GM19463 (cell line): ENCODE data around the gene ADCY4.
"Not testable (repeated sequence)": the region's sequence is repeated elsewhere in the genome, so short reads cannot be mapped to it uniquely, and the experiment has no call there.

ENCODE experiments used
- ATAC-seq: cut with Tn5 transposase; IDR thresholded peaks from one replicate; pipeline ENCODE4 v1.9.1; 2021; ENCODE audit warnings: mild to moderate bottlenecking, moderate library complexity; ENCODE audit not compliant: unreplicated experiment

ADCY4 gene

DNA sequence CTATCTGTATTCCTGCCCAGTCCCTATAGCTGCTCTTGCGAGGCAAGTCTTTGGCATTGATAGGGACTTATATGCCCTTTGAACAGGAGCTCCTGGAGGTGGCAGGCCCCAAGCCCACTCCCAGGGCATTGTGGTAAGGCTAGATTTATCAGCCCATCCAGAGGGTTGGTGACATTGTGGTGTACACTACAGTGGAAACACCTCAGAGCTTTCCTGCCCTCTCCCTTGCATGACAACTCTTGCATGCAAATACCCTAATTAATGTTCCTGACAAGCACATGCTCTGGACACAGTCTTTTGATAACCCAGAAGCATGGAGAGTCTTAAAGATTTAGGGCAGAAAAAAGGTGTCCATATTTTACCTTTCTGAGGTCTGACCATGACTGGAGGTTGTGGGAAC is 5.7 kb upstream of the ADCY4 start:
- ATAC-seq = no peak

DNA sequence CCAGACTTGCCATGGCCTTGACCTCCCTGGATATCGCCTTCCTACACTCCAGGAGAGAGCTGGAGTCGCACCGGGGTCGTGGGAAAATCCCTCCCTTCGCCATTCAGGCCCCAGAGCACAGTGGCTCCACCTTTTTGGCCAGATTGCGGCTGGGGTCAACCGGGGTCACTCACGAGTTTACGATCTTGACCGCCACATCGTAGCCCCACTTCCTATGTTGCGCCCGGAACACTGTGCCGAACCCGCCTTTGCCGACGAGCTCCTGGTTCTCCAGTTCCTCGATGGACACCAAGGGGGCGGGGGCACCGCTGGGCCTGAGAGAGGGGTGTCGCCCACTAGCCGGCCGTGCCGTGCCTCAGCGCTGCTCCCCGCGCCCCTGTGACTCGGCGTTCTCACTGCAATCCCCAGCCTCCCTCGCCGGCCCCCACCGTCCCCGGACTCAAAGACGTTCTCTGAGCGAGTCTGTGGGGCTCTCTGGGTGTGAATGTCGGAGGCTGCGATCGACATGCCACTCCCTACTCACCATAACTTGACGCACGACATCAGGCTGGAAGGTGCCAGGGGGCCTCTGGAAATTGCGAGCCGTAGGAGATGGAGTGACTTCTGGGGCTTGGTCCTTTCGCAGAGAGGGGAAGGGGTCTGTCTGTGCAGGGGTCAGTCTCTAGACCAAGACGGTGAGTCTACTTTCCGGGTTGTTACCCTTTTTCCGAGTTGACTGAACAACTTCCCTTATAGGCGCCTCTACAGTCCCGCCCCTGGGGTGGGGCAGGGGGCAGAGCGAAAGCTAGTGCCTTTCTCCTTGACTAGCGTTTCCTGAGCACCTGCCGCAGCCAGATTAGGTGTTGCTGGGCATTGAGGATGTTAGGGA is 4.6 kb upstream of the ADCY4 start, which contains the start of gene RIPK3:
TSS of gene RIPK3 (minus strand) at position 708 of the 868 bp plus-strand sequence. CDS start at position 543, 165 bp downstream.
- peak; percentile 90 for ATAC-seq

DNA sequence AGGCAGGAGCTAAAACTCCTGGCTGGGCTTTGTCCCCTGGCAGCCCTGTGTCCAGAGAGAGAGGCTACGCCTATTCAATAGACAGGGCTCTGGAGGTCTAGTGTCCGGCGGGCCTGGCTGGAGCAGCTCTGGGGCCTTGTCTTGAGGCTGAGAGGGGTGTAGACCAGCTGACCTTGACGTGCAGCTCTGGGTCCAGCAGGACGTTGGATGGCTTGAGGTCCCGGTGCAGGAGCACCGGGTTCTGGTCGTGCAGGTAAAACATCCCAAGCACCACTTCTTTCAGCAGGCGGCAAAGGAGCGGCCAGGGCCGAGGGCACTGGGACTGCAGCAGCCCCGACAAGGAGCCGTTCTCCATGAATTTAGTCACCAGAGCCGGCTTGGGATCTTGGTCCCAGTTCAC is 4.0 kb upstream of the ADCY4 start:
- ATAC-seq = no peak

- ATAC-seq = no peak
Observed at GRCh38 chr14:24337824-24338175, 2.9 kb upstream of the ADCY4 start.

GRCh38 chr14:24337144-24337823 is 2.4 kb upstream of the ADCY4 start:
- no peak for ATAC-seq

- ATAC-seq = no peak
Observed at GRCh38 chr14:24335461-24336171, 745 bp upstream of the ADCY4 start.

DNA sequence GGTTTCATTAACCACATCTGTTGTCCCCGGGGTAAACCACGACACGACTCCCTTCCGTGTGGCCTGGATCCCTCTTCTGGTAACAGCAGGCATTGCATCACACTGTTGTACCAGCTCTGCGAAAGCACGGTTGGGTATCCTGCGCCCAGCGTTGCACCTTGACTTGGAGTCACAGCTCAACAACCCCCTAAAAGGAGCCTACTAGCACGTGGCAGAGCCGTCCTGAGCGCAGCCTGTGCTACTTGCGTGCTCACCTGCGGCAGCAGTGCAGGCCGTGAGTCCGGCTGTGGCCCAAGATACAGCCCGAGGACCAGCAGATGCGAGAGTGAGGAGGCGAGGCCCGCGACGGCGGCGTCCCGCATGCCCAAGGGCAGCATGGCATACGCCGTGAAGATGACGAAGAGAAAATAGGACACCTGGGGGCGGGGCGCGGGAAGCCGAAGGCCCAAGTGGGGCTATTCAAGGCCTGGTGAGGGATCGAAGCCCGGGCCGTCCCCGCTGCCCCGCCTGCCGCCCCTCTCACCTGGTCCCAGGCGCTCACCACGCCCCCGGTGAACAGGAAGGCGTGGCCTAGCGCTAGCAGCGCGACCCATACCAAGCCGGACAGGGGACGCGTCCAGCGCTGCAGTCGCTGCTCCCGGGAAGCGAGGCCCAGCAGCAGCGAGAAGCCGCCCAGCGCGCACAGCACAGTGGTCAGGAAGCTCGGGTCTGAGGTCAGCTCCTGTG is 2.4 kb downstream of the ADCY4 start:
- ATAC-seq = peak; percentile 85

- ATAC-seq = no peak
Observed at GRCh38 chr14:24331731-24332267, 3.1 kb downstream of the ADCY4 start.

- ATAC-seq = no peak
Observed at GRCh38 chr14:24330973-24331674, 3.7 kb downstream of the ADCY4 start.

GRCh38 chr14:24329736-24330135 is 5.1 kb downstream of the ADCY4 start:
- no peak for ATAC-seq

DNA sequence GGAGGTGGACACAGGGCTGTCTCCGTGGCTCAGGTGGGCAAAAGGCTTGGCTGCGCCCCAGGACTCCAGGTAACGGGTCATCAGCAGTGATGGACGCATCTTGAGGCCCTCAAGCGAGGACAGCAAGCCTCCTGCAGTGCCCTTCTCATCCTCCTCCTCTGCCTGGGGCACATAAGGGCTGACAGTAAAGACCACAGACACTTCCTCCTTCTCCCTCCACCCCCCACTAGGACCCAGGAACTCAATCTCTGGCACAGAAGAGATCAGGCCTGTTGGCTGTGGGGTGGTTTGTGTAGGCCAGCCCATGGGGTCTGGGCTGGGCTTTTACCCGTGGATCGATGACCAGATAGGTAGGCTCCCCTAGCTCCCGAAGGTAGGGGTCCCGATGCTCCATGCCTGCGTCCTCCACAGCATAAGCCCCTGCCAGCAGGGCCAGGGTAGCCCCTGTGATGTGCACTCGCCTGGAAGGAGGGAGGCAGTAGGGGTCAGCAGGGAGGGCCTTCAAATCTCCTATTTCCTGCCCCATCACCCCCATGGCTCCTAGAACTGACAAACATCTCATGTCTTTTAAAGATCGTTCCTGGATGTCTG is 5.7 kb downstream of the ADCY4 start:
- ATAC-seq = no peak

GRCh38 chr14:24327914-24328313 is 7.0 kb downstream of the ADCY4 start:
- not testable (repeated sequence) for ATAC-seq

DNA sequence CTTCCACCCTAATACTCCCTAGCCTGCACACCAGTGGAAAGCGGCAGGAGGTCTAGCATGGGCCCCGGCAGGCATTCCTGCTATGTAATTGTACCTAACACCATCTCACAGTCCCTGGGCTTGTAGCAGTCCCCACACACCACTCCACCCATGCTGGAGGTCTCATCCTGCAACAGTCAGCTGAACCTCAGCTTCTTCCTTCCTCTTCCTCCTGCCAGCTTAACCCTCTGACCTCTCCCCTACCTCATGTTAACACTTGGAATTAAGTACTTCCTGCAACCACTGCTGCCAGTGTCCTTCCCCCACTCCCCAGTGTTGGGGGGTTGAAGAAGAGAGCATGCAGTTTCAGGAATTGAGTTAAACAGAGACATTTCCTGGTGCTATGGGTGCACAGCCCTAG is 7.6 kb downstream of the ADCY4 start:
- ATAC-seq = no peak

DNA sequence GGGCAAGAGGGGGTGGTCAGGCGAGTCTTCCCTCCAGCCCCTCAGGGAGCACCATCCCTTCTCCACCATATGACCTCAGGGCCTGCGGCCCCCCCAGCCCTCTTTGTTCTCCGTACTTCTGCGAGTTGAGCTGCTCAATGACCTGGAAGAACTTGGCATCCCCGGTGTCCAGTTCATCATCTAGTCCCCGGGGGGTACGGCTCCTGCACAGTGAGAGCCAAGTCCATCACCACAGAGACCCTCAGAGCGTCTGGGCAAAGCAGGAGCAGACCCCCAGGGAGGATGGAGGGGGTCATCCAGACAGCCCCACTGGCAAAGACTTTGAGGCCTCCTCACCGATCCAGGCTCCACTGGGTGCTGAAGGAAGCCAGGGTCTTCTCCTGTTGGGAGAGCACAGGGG is 8.9 kb downstream of the ADCY4 start:
- no peak for ATAC-seq

- no peak for ATAC-seq
Observed at GRCh38 chr14:24325041-24325530, 9.8 kb downstream of the ADCY4 start.

DNA sequence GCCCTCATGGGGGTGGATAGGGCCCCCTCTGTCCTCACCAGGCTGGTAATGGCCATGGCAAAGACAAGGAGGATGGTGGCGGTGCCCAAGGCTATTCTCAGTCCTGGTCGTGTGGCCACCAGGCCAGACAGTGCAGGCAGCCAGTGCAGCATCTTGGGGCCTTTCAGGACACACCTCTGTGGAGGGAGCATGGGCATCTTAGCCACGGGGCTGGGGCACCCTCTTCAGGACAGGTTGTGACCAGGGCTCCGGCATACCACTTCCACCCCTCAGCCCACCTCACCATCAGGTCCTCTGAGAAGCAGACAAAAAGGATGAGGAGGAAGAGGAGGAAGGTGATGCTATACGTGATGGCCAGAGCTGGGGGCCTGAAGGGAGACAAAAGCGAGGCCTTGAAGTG is 10.8 kb downstream of the ADCY4 start:
- no peak for ATAC-seq

GRCh38 chr14:24323341-24323740 is 11.5 kb downstream of the ADCY4 start:
- ATAC-seq = no peak

DNA sequence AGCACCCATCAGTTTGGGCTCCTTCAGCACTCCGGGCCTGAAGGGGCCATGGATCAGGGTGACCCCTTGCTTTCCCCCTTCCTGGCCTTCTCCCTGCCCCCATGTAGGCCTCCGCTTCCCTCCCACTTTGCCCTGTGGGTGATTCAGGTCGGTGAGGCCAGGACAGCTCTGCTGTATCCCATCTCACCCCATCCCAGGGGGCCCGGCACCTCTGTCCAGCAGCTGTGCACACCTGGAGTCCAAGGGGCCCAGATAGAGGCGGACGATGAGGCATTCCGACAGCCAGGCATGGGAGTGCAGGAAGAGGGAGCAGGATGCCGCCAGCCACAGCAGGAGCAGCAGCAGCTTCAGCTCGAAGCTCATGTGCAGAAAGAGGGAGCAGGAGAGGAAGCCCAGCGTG is 12.2 kb downstream of the ADCY4 start:
- ATAC-seq = no peak

- ATAC-seq = no peak
Observed at GRCh38 chr14:24321212-24321975, 13.5 kb downstream of the ADCY4 start.
